Small intestine (tissue), 7 donors: ENCODE data around the gene CHKB. TPM values are rescaled to one million over a fixed set of nuclear protein-coding genes. Genes with fewer than 3 reads are reported as not detected.
"Not testable (repeated sequence)": the region's sequence is repeated elsewhere in the genome, so short reads cannot be mapped to it uniquely, and the experiment has no call there.

Experiments
- DNase-seq, 2 donors: peaks; one replicate each; pipeline versions ENCODE4 v3.0.0 to v3.0.0-alpha.2; 2013
- FAIRE-seq: peaks from 2 replicates; lab custom pipeline; 2012; peaks lifted over from hg19 to GRCh38; lab: Jason Lieb, UNC
- H3K27ac ChIP-seq, 3 donors: one replicate each; pipeline ENCODE4 v1.5.1; 2013; ENCODE audit warnings: low read length in 2 of 3, mild to moderate bottlenecking in 2 of 3, control low read depth in 1 of 3, inconsistent platforms in 1 of 3, low read depth in 1 of 3, moderate library complexity in 1 of 3
- H3K27me3 ChIP-seq, 3 donors: one replicate each; pipeline ENCODE4 v1.6.1; 2013; ENCODE audit warnings: low read length in 3 of 3, inconsistent platforms in 1 of 3; ENCODE audit not compliant: control insufficient read depth in 3 of 3, insufficient read depth in 3 of 3
- H3K36me3 ChIP-seq, 3 donors: one replicate each; pipeline ENCODE4 v1.6.1; 2013; ENCODE audit warnings: low read length in 3 of 3, inconsistent platforms in 1 of 3, low read depth in 1 of 3, mild to moderate bottlenecking in 1 of 3, moderate library complexity in 1 of 3; ENCODE audit not compliant: control insufficient read depth in 3 of 3, insufficient read depth in 2 of 3
- H3K4me1 ChIP-seq, 3 donors: one replicate each; pipeline ENCODE4 v1.6.1; 2013; ENCODE audit warnings: low read length in 2 of 3, inconsistent platforms in 1 of 3, low read depth in 1 of 3, mild to moderate bottlenecking in 1 of 3, moderate library complexity in 1 of 3; ENCODE audit not compliant: control insufficient read depth in 3 of 3, insufficient read depth in 2 of 3
- H3K4me3 ChIP-seq, 3 donors: one replicate each; pipeline ENCODE4 v1.5.1; 2013; ENCODE audit warnings: low read length in 3 of 3, control low read depth in 1 of 3, inconsistent platforms in 1 of 3, low read depth in 1 of 3, mild to moderate bottlenecking in 1 of 3, moderate library complexity in 1 of 3
- H3K9me3 ChIP-seq, 2 donors: one replicate each; pipeline ENCODE4 v1.6.1; 2013; ENCODE audit warnings: low read depth in 1 of 2, low read length in 1 of 2; ENCODE audit not compliant: control insufficient read depth in 2 of 2, insufficient read depth in 1 of 2
- WGBS, 3 donors: extraction: QIAGEN DNeasy Blood & Tissue Kit; methylation state at CpG; one replicate each; pipeline ENCODE4 v1.1.7; 2013; 5-methylcytosine and 5-hydroxymethylcytosine counted together
- polyA plus RNA-seq, 4 donors: library from polyadenylated mRNA; stranded (reverse) in 3 of 4; unstranded in 1 of 4; fragments of 200-250 nt in 3 of 4; fragments of 120-200 nt in 1 of 4; gene quantifications; one replicate each; pipeline versions ENCODE4 v1.2.1 to v1.2.3, GENCODE V29; 2013
- donor health status: healthy with polysubstance abuse.
- donor health status: control.
- donor health status: control.
- donor health status: Bipolar disorder and iron deficiency.
- donor health status: healthy.

The CHKB gene
- polyA plus RNA-seq, 4 donors = 61.2 to 371 (median 223) TPM

GRCh38 chr22:50542416-50542927 is 40.2 kb downstream of the CHKB start:
- DNase-seq (no peak), FAIRE-seq (no peak)
- Histone ChIP-seq H3K9me3 (no peaks in the 10 kb centered on the region), H3K36me3 (no peaks in the 10 kb centered on the region), H3K27me3 (peaks cover 0 to 36% (median 0%) of the 10 kb centered on the region in 3 donors), H3K4me3 (no peak overlapping the region), H3K27ac (peak overlapping the region in 1 of 3 donors; percentile 64), H3K4me1 (peaks cover 0 to 18% (median 5%) of the 10 kb centered on the region in 3 donors)
- WGBS, 3 donors = 87 to 96% (median 89%) methylated on average over 19 of the region's 19 CpGs

DNA sequence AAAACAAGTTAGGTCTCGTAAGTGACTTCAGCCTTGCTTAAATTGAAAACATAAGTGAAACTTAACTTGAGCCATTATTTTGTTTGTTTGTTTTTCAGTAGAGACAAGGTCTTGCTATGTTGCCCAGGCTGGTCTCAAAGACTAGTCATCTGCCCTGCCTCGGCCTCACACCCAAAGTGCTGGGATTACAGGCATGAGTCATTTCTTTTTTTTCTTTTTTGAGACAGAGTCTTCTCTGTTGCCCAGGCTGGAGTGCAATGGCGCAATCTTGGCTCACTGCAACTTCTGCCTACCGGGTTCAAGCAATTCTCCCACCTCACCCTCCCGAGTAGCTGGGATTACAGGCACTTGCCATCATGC is 41.0 kb downstream of the CHKB start:
- FAIRE-seq, H3K4me3 ChIP-seq, H3K36me3 ChIP-seq, H3K9me3 ChIP-seq: not testable (repeated sequence)
- 41 to 54% (median 48%) methylated on average over 5 of the region's 5 CpGs for WGBS, 3 donors
- peaks cover 0 to 30% (median 0%) of the 10 kb centered on the region in 3 donors for H3K27me3 ChIP-seq
- DNase-seq = peak in 1 of 2 donors; percentile 62
- H3K27ac ChIP-seq = peak overlapping the region in 2 of 3 donors; percentile 16 to 88
- peaks cover 0 to 18% (median 5%) of the 10 kb centered on the region in 3 donors for H3K4me1 ChIP-seq

- FAIRE-seq = no peak
- DNase-seq = no peak
- WGBS, 3 donors = 69 to 84% (median 77%) methylated on average over 10 of the region's 10 CpGs
- Histone ChIP-seq H3K9me3 (no peaks in the 10 kb centered on the region), H3K36me3 (no peaks in the 10 kb centered on the region), H3K4me1 (peaks cover 0 to 18% (median 5%) of the 10 kb centered on the region in 3 donors), H3K27me3 (peaks cover 0 to 17% (median 0%) of the 10 kb centered on the region in 3 donors), H3K27ac (peak overlapping the region in 2 of 3 donors; percentile 71 to 86), H3K4me3 (no peak overlapping the region)
Measured at GRCh38 chr22:50540381-50540780, 42.3 kb downstream of the CHKB start.

DNA sequence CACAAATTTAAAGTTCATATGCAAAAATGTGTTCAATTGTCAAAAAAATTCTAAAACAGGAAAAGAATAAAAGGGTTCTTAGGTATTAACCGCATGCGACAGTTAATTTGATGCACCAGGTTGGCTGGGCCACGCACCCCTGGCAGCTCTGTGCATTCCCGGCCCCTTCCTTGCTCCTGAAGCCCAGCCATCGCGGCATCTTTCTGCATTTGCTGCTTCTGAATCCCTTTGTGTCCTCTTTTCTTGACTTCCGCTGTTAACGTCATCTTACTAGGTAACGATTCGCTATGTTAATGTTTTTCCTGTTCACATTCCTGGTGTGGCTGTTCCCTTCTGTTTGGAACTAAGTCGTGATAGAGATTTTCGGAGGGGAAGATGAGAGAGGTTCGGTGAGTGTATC is 44.9 kb downstream of the CHKB start:
- Histone ChIP-seq H3K36me3 (no peaks in the 10 kb centered on the region), H3K27me3 (peaks cover 0 to 9% (median 0%) of the 10 kb centered on the region in 3 donors), H3K27ac (peak overlapping the region in 1 of 3 donors; percentile 75), H3K9me3 (no peaks in the 10 kb centered on the region), H3K4me1 (peaks cover 0 to 26% (median 5%) of the 10 kb centered on the region in 3 donors), H3K4me3 (no peak overlapping the region)
- DNase-seq = no peak
- no peak for FAIRE-seq
- 87 to 96% (median 93%) methylated on average over 13 of the region's 13 CpGs for WGBS, 3 donors

DNA sequence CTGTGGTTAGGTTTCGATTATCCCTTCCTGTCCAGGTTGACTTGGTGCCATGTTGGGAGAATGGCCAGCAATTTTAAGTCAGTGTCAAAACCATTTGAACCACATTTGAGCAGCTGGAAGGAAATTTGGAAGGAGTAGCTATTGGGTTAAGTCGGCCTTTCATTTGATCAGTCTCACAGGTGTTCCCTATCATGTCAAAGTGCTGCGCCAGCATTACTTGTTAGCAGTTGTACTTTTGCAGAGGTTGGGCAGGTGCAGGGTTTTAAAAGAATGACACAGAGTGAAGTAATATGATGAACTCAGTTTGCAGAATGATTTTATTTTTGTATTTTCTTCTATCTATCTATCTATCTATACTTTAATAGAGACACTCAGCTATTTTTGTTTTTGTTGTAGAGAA is 46.4 kb downstream of the CHKB start:
- Histone ChIP-seq H3K27ac (no peak overlapping the region), H3K4me1 (peaks cover 0 to 35% (median 5%) of the 10 kb centered on the region in 3 donors), H3K4me3 (no peak overlapping the region), H3K9me3 (no peaks in the 10 kb centered on the region), H3K27me3 (peaks cover 0 to 21% (median 0%) of the 10 kb centered on the region in 3 donors), H3K36me3 (no peaks in the 10 kb centered on the region)
- 55 to 71% (median 71%) methylated on average over 3 of the region's 3 CpGs for WGBS, 3 donors
- no peak for DNase-seq
- no peak for FAIRE-seq

GRCh38 chr22:50535113-50535512 is 47.5 kb downstream of the CHKB start:
- peaks cover 0 to 46% (median 5%) of the 10 kb centered on the region in 3 donors for H3K4me1 ChIP-seq
- WGBS, 3 donors = 84 to 89% (median 89%) methylated on average over 7 to 8 of the region's 8 CpGs
- no peak overlapping the region for H3K4me3 ChIP-seq
- H3K36me3 ChIP-seq = no peaks in the 10 kb centered on the region
- H3K27me3 ChIP-seq = peaks cover 0 to 33% (median 0%) of the 10 kb centered on the region in 3 donors
- no peak for FAIRE-seq
- H3K27ac ChIP-seq = peak overlapping the region in 1 of 3 donors; percentile 43
- no peaks in the 10 kb centered on the region for H3K9me3 ChIP-seq
- DNase-seq = no peak

GRCh38 chr22:50533856-50534711 is 48.6 kb downstream of the CHKB start:
- H3K4me3 ChIP-seq, FAIRE-seq, H3K9me3 ChIP-seq, H3K36me3 ChIP-seq, DNase-seq: not testable (repeated sequence)
- 53 to 68% (median 60%) methylated on average over 21 of the region's 21 CpGs for WGBS, 3 donors
- Histone ChIP-seq H3K27ac (peak overlapping the region in 1 of 3 donors; percentile 78), H3K4me1 (peaks cover 2 to 49% (median 3%) of the 10 kb centered on the region in 3 donors), H3K27me3 (peaks cover 0 to 36% (median 0%) of the 10 kb centered on the region in 3 donors)
